Lung (tissue), 12 donors: ENCODE data around the gene MAN1A1. TPM values are rescaled to one million over a fixed set of nuclear protein-coding genes. Genes with fewer than 3 reads are reported as not detected.

Experiments
- ATAC-seq: fragments of 200-7000 bp; cut with Tn5 transposase; one replicate; pipeline ENCODE4 v1.9.1; 2020; ENCODE audit warnings: moderate number of reproducible peaks; ENCODE audit not compliant: insufficient read depth, low FRiP score
- DNase-seq, 3 donors: peaks; one replicate each; pipeline ENCODE4 v3.0.0-alpha.2; 2013 to 2017
- H3K27ac ChIP-seq, 2 donors: one replicate each; pipeline ENCODE4 v1.5.1; 2013; ENCODE audit warnings: mild to moderate bottlenecking in 2 of 2, moderate library complexity in 2 of 2, control low read depth in 1 of 2, inconsistent platforms in 1 of 2, low read depth in 1 of 2, low read length in 1 of 2
- H3K27me3 ChIP-seq, 3 donors: one replicate each; pipeline ENCODE4 v1.5.1; 2013; ENCODE audit warnings: low read length in 2 of 3; ENCODE audit not compliant: control insufficient read depth in 3 of 3, insufficient read depth in 3 of 3
- H3K36me3 ChIP-seq, 4 donors: one replicate each; pipeline ENCODE4 v1.5.1; 2013; ENCODE audit warnings: low read length in 4 of 4, mild to moderate bottlenecking in 1 of 4, moderate library complexity in 1 of 4; ENCODE audit not compliant: control insufficient read depth in 4 of 4, insufficient read depth in 4 of 4
- H3K4me1 ChIP-seq, 5 donors: one replicate each; pipeline ENCODE4 v1.5.1; 2013; ENCODE audit warnings: low read length in 5 of 5, mild to moderate bottlenecking in 2 of 5, moderate library complexity in 1 of 5; ENCODE audit not compliant: control insufficient read depth in 5 of 5, insufficient read depth in 5 of 5
- H3K4me3 ChIP-seq: one replicate; pipeline ENCODE4 v1.5.1; 2013; ENCODE audit warnings: mild to moderate bottlenecking, control low read depth, moderate library complexity
- H3K9ac ChIP-seq, 2 donors: one replicate each; pipeline ENCODE4 v1.5.1; 2013; ENCODE audit warnings: low read length in 2 of 2, control low read depth in 1 of 2; ENCODE audit not compliant: insufficient read depth in 1 of 2
- H3K9me3 ChIP-seq, 4 donors: one replicate each; pipeline ENCODE4 v1.5.1; 2013; ENCODE audit warnings: low read length in 3 of 4, mild to moderate bottlenecking in 1 of 4, moderate library complexity in 1 of 4; ENCODE audit not compliant: control insufficient read depth in 4 of 4, insufficient read depth in 3 of 4
- CTCF ChIP-seq: IDR thresholded peaks from 2 replicates; pipeline ENCODE4 v1.5.1; 2012; ENCODE audit warnings: mild to moderate bottlenecking; ENCODE audit errors: control extremely low read depth, extremely low read depth
- WGBS, 2 donors: extraction: QIAGEN DNeasy Blood & Tissue Kit; methylation state at CpG; one replicate each; pipeline ENCODE4 v1.1.7; 2013; 5-methylcytosine and 5-hydroxymethylcytosine counted together
- polyA plus RNA-seq, 2 donors: library from polyadenylated mRNA; stranded (reverse); fragments of 200-250 nt; gene quantifications; one replicate each; pipeline ENCODE4 v1.2.1, GENCODE V29; 2013
- total RNA-seq, 2 donors: library from RNA; depleted of rRNA in 1 of 2; stranded (reverse); fragments of >200 nt in 1 of 2; gene quantifications; one replicate each; pipeline ENCODE4 v1.2.1, GENCODE V29; 2014 to 2021
- donor health status: control.
- donor health status: control.
- donor health status: Bipolar disorder and iron deficiency.
- donor health status: healthy.
- donor health status: DM: yes; HTN: yes; CAD: no.

MAN1A1 gene
- total and polyA plus RNA-seq, 4 donors, result 13.9 to 71.0 (median 48.2) TPM

GRCh38 chr6:119307056-119307455 is 42.5 kb downstream of the MAN1A1 start:
- Histone ChIP-seq H3K4me1 (peaks cover 0 to 7% (median 4%) of the 10 kb centered on the region in 5 donors), H3K27me3 (no peaks in the 10 kb centered on the region), H3K9me3 (no peaks in the 10 kb centered on the region), H3K27ac (no peak overlapping the region), H3K9ac (no peak overlapping the region), H3K4me3 (no peak overlapping the region), H3K36me3 (peaks cover 5 to 10% (median 7%) of the 10 kb centered on the region in 4 donors)
- DNase-seq, result no peak
- WGBS, 2 donors, result 81 to 91% methylated on average over 1 of the region's 1 CpG
- no peak for ATAC-seq
- TF ChIP-seq CTCF, result no peak

GRCh38 chr6:119306396-119306968 is 43.1 kb downstream of the MAN1A1 start:
- H3K4me1 ChIP-seq, result peaks cover 0 to 5% (median 3%) of the 10 kb centered on the region in 5 donors
- H3K9me3 ChIP-seq, result no peaks in the 10 kb centered on the region
- H3K36me3 ChIP-seq, result peaks cover 5 to 10% (median 7%) of the 10 kb centered on the region in 4 donors
- H3K27ac ChIP-seq, result no peak overlapping the region
- 48 to 49% methylated on average over 4 of the region's 4 CpGs for WGBS, 2 donors
- no peak for ATAC-seq
- H3K9ac ChIP-seq, result no peak overlapping the region
- no peak for TF ChIP-seq CTCF
- DNase-seq, result no peak
- H3K4me3 ChIP-seq, result no peak overlapping the region
- no peaks in the 10 kb centered on the region for H3K27me3 ChIP-seq

GRCh38 chr6:119303164-119303887 is 46.2 kb downstream of the MAN1A1 start:
- ATAC-seq, result no peak

More at GRCh38 chr6:119303164-119303887, 46.2 kb downstream of the MAN1A1 start:
- no peak for TF ChIP-seq CTCF
- H3K36me3 ChIP-seq, result peaks cover 5 to 10% (median 9%) of the 10 kb centered on the region in 4 donors
- H3K27ac ChIP-seq, result no peak overlapping the region
- H3K9me3 ChIP-seq, result no peaks in the 10 kb centered on the region
- peaks cover 0 to 5% (median 0%) of the 10 kb centered on the region in 5 donors for H3K4me1 ChIP-seq
- 91 to 94% methylated on average over 3 of the region's 3 CpGs for WGBS, 2 donors
- no peak for DNase-seq
- no peak overlapping the region for H3K4me3 ChIP-seq
- no peaks in the 10 kb centered on the region for H3K27me3 ChIP-seq
- H3K9ac ChIP-seq, result no peak overlapping the region
